ENCODE data around the gene IL17RD. TPM values are rescaled to one million over a fixed set of nuclear protein-coding genes. Genes with fewer than 3 reads are reported as not detected.

IL17RD gene
- total RNA-seq, 2 donors from 2014 or later: 3.1 to 7.9 TPM

GRCh38 chr3:57110798-57111197, 54.4 kb downstream of the IL17RD start:
- H3K4me1 ChIP-seq (ENCODE audit: control insufficient read depth in 1 of 2, low read depth in 2 of 2): no peaks in the 10 kb centered on the region
- H3K27me3 ChIP-seq (replicated peaks; ENCODE audit: insufficient read depth): no peaks in the 10 kb centered on the region
- no peak overlapping the region for H3K27ac ChIP-seq
- ATAC-seq (ENCODE audit: insufficient number of reproducible peaks, low FRiP score, low read depth) (no peak), DNase-seq (ENCODE audit: low spot score) (no peak)
- no peak for TF ChIP-seq CTCF (IDR thresholded peaks at IDR 0.05)
- no peak overlapping the region for H3K4me3 ChIP-seq
- H3K36me3 ChIP-seq: peaks cover 4% of the 10 kb centered on the region
- H3K9me3 ChIP-seq: no peaks in the 10 kb centered on the region

GRCh38 chr3:57110214-57110613, 54.9 kb downstream of the IL17RD start:
- DNase-seq (ENCODE audit: low spot score) (no peak), ATAC-seq (ENCODE audit: insufficient number of reproducible peaks, low FRiP score, low read depth) (no peak)
- no peak for TF ChIP-seq CTCF (IDR thresholded peaks at IDR 0.05)
- H3K27ac ChIP-seq: no peak overlapping the region
- H3K9me3 ChIP-seq: no peaks in the 10 kb centered on the region
- no peaks in the 10 kb centered on the region for H3K27me3 ChIP-seq (replicated peaks; ENCODE audit: insufficient read depth)
- no peak overlapping the region for H3K4me3 ChIP-seq
- H3K36me3 ChIP-seq: peaks cover 4% of the 10 kb centered on the region
- H3K4me1 ChIP-seq (ENCODE audit: control insufficient read depth in 1 of 2, low read depth in 2 of 2): no peaks in the 10 kb centered on the region

- ATAC-seq (ENCODE audit: insufficient number of reproducible peaks, low FRiP score, low read depth): no peak
- H3K27me3 ChIP-seq (replicated peaks; ENCODE audit: insufficient read depth): no peaks in the 10 kb centered on the region
- no peaks in the 10 kb centered on the region for H3K9me3 ChIP-seq
- no peak for DNase-seq (ENCODE audit: low spot score)
- TF ChIP-seq CTCF (IDR thresholded peaks at IDR 0.05): no peak
- peaks cover 4% of the 10 kb centered on the region for H3K36me3 ChIP-seq
- H3K4me1 ChIP-seq (ENCODE audit: control insufficient read depth in 1 of 2, low read depth in 2 of 2): no peaks in the 10 kb centered on the region
- no peak overlapping the region for H3K4me3 ChIP-seq
- H3K27ac ChIP-seq: no peak overlapping the region
Observed at GRCh38 chr3:57109437-57110199, 55.5 kb downstream of the IL17RD start.

GRCh38 chr3:57108684-57109083, 56.5 kb downstream of the IL17RD start:
- no peak for TF ChIP-seq CTCF (IDR thresholded peaks at IDR 0.05)
- Histone ChIP-seq H3K27ac (no peak overlapping the region), H3K9me3 (no peaks in the 10 kb centered on the region), H3K4me1 (ENCODE audit: control insufficient read depth in 1 of 2, low read depth in 2 of 2) (no peaks in the 10 kb centered on the region), H3K36me3 (peaks cover 4% of the 10 kb centered on the region), H3K27me3 (replicated peaks; ENCODE audit: insufficient read depth) (no peaks in the 10 kb centered on the region), H3K4me3 (no peak overlapping the region)
- DNase-seq (ENCODE audit: low spot score) (no peak), ATAC-seq (ENCODE audit: insufficient number of reproducible peaks, low FRiP score, low read depth) (no peak)

GRCh38 chr3:57105585-57105984, 59.6 kb downstream of the IL17RD start:
- no peak for TF ChIP-seq CTCF (IDR thresholded peaks at IDR 0.05)
- DNase-seq (ENCODE audit: low spot score): no peak
- Histone ChIP-seq H3K27me3 (replicated peaks; ENCODE audit: insufficient read depth) (no peaks in the 10 kb centered on the region), H3K4me1 (ENCODE audit: control insufficient read depth in 1 of 2, low read depth in 2 of 2) (no peaks in the 10 kb centered on the region), H3K36me3 (peaks cover 4% of the 10 kb centered on the region), H3K9me3 (no peaks in the 10 kb centered on the region), H3K27ac (no peak overlapping the region), H3K4me3 (no peak overlapping the region)
- ATAC-seq (ENCODE audit: insufficient number of reproducible peaks, low FRiP score, low read depth): no peak

All from thoracic aorta (tissue), 2 donors.